IPS-18c (cell line): ENCODE results near the gene ATP1B2.
"Not testable (repeated sequence)": the region's sequence is repeated elsewhere in the genome, so short reads cannot be mapped to it uniquely, and the experiment has no call there.

Source experiments
- H3K4me3 ChIP-seq: 2 replicates; pipeline ENCODE4 v1.7.0; 2013; ENCODE audit warnings: low read depth, mild to moderate bottlenecking, low read length, moderate library complexity; ENCODE audit not compliant: insufficient read depth
- H3K9me3 ChIP-seq: one replicate; pipeline ENCODE4 v1.6.1; 2013; ENCODE audit warnings: mild to moderate bottlenecking, low read length, moderate library complexity; ENCODE audit not compliant: control insufficient read depth, insufficient read depth

Gene ATP1B2, protein sequence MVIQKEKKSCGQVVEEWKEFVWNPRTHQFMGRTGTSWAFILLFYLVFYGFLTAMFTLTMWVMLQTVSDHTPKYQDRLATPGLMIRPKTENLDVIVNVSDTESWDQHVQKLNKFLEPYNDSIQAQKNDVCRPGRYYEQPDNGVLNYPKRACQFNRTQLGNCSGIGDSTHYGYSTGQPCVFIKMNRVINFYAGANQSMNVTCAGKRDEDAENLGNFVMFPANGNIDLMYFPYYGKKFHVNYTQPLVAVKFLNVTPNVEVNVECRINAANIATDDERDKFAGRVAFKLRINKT

DNA sequence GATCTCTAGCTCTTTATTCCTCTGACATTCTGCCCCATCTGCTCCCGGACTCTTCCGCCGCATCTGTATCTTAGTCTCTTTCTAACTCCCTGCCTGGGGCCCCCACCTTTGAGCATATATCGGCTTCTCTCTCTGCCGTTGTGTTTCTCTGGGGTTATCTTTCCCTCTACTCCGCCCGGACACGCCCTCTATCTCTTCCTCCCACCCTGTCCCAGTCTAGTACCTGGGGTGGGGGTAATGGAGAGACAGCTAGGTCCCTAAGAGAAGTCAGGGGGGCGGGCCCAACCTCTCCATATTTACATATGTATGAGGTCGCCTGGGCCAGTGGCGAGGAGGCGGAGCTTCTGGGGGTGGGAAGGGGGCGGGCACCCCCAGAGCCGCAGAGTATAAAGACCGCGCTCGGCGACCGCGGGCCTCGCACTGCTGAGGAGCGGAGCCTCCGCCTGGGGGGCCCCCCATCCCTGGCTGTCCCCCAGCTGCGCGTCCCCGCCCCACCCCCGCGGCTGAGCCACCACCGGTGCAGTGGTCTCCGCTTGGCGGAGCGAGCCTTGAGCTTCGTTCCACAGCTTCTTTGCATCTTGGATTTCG lies at the start of gene ATP1B2:
Gene ATP1B2, plus strand, starts transcription at position 418 of the 588 bp plus-strand sequence. CDS start 593 bp downstream, outside the sequence.
- peak within 1 kb of the TSS; percentile 67 for H3K4me3 ChIP-seq
- H3K9me3 ChIP-seq: no peaks in the 10 kb centered on the region

- H3K4me3 ChIP-seq: no peak overlapping the region
- H3K9me3 ChIP-seq: no peaks in the 10 kb centered on the region
Measured at GRCh38 chr17:7606280-7606679, 44.4 kb upstream of the ATP1B2 start.

DNA sequence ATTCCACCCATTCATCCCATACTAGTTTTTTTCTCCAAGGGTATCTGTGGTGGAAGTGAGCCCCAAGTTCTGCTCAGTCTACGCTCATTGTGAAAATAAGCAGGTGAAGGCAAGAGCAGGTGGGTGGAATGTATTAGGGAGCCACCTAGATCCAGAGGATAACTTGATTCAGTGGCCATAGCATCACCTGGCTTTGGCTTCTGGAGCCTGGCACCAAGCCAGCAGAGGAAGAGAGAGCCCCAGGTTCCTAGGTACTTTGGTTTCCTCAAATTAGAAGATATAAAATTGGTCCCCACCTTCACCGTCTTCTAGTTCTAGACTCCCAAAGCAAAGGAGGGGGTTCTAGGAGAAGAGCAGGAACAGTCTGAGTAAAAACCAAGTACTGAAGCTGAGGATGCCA lies 40.1 kb upstream of the ATP1B2 start:
- Histone ChIP-seq H3K9me3 (no peaks in the 10 kb centered on the region), H3K4me3 (no peak overlapping the region)

- Histone ChIP-seq H3K4me3 (no peak overlapping the region; the same call in 1 of the 2 replicates), H3K9me3 (no peaks in the 10 kb centered on the region)
Measured at GRCh38 chr17:7611635-7612293, 39.0 kb upstream of the ATP1B2 start.

- no peaks in the 10 kb centered on the region for H3K9me3 ChIP-seq
- no peak overlapping the region for H3K4me3 ChIP-seq
Measured at GRCh38 chr17:7612294-7612640, 38.5 kb upstream of the ATP1B2 start.

DNA sequence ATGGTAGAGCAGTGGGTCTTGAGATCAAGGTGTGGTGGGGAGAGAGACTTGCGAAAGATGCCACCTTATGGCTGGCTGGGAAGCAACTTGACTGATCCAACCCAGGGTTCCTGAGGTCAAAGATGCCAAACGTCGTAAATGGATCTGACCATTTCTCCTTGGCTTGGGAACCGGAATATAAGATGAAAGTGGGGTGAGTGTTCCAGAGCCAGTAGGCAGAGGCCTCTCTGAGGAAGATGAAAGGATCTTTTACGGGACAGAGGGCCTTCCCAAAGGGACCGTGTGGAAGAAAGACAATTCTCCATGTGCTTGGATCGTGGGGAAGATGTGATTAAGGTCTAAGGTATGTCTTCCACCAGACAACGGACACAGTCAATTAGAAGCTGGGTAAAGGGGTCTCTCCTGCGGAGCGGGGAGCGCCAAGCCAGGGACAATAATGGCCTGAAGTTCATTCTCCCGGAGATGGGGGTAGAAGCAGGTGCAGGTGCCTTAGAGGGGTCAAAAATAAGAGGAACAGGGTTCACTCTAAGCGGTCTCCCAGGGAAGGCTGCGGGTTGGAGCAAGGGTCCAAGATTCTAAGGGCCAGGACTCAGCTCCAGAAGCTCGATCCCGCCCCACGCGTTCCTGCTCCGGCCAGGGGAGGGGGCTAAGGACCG lies 36.8 kb upstream of the ATP1B2 start:
- H3K4me3 ChIP-seq: peak overlapping the region; percentile 87
- no peaks in the 10 kb centered on the region for H3K9me3 ChIP-seq

GRCh38 chr17:7614425-7615264 lies 36.1 kb upstream of the ATP1B2 start, which contains the start of gene FXR2:
FXR2 (minus strand) TSS chr17:7614897; CDS start chr17:7614532, 365 bp downstream.
- peak within 1 kb of the TSS; percentile 87 for H3K4me3 ChIP-seq
- H3K9me3 ChIP-seq: no peaks in the 10 kb centered on the region

DNA sequence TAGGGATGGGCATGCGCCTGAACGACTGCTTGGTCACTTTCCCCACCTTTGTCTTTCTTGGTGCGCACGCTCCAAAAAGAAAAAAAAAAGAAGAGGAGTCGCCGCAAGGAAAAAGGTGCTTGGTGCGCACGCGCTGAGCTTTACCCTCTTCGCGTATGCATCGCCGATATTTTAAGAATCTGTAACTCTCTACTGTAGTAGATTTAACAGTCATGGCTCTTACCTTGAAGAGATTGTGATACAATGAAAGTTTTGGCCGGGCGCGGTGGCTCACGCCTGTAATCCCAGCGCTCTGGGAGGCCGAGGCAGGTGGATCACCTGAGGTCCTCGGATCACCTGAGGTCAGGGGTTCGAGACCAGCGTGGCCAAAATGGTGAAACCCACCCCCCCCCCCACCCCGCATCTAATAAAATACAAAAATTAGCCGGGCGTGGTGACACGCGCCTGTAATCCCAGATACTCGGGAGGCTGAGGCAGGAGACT lies 35.4 kb upstream of the ATP1B2 start:
- H3K9me3 ChIP-seq: no peaks in the 10 kb centered on the region
- peak overlapping the region; percentile 2; the same call in 1 of the 2 replicates for H3K4me3 ChIP-seq

DNA sequence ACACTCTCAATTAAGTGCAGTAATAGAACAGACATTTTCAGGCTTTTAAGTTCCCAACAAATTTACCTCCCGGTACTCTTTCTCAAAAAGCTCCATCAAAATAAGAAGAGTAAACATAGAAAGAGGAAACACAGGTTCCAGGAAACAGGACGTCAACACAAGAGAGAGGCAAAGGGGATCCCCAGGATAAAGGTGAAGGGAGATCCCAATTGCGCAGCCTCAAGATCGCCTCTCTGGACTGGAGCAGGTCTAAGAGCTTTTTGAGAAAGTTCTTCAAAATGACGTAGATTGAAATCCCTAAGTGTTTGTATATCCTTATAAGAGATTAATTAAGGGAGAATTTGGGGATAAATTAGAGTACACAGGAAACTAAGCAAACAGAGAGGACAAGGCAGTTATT lies 32.1 kb upstream of the ATP1B2 start:
- H3K4me3 ChIP-seq: no peak overlapping the region
- no peaks in the 10 kb centered on the region for H3K9me3 ChIP-seq

- no peak overlapping the region for H3K4me3 ChIP-seq
- no peaks in the 10 kb centered on the region for H3K9me3 ChIP-seq
Measured at GRCh38 chr17:7620835-7621234, 29.9 kb upstream of the ATP1B2 start.

GRCh38 chr17:7623661-7624060 lies 27.1 kb upstream of the ATP1B2 start:
- Histone ChIP-seq H3K4me3 (no peak overlapping the region), H3K9me3 (no peaks in the 10 kb centered on the region)

DNA sequence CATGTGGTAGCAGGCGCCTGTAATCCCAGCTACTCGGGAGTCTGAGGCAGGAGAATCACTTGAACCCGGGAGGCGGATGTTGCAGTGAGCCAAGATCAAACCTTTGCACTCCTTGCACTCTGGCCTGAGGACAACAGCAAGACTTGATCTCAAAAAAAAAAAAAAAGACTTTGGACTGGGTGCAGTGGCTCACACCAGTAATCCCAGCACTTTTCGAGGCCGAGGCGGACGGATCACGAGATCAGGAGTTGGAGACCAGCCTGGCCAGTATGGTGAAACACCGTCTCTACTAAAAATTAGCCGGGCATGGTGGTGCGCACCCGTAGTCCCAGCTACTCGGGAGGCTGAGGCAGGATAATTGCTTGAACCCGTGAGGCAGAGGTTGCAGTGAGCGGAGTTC lies 25.0 kb upstream of the ATP1B2 start:
- not testable (repeated sequence) for H3K9me3 ChIP-seq, H3K4me3 ChIP-seq

DNA sequence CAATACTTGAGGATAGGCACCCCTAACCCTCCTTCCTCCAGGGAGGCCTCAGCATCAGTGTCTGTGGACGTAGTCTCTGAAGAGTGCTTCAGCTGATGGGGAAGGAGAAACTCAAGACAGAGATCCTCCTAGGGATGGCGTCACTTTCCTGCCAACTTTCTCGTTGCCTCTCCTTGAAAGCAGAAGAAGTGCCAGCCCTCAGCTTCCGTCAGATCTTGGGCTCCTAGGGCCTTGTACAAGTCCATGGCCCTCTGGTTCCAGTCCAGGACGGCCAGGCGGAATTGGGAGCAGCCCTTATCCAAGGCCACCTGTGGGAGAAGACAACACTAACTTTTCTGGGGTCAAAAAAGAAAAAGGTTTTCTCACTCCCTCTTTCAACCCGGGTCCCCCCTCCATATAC lies 24.4 kb upstream of the ATP1B2 start:
- H3K4me3 ChIP-seq: peak overlapping the region; percentile 94
- no peaks in the 10 kb centered on the region for H3K9me3 ChIP-seq

DNA sequence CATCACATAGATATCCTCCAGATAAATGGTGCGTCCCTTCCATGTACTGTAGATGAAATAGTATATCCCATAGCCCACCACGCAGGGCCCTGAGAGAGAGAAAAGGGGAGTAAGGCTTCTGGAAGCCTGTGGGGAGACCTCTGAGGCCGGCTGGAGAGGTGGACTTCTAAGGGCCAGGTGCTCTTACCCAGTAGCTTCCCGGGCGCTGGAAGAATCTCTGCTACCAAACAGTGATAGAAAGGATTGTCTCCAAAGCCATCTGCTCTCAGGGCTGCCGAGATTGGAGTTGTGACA lies 23.8 kb upstream of the ATP1B2 start:
- H3K9me3 ChIP-seq: no peaks in the 10 kb centered on the region
- peak overlapping the region; percentile 94 for H3K4me3 ChIP-seq

DNA sequence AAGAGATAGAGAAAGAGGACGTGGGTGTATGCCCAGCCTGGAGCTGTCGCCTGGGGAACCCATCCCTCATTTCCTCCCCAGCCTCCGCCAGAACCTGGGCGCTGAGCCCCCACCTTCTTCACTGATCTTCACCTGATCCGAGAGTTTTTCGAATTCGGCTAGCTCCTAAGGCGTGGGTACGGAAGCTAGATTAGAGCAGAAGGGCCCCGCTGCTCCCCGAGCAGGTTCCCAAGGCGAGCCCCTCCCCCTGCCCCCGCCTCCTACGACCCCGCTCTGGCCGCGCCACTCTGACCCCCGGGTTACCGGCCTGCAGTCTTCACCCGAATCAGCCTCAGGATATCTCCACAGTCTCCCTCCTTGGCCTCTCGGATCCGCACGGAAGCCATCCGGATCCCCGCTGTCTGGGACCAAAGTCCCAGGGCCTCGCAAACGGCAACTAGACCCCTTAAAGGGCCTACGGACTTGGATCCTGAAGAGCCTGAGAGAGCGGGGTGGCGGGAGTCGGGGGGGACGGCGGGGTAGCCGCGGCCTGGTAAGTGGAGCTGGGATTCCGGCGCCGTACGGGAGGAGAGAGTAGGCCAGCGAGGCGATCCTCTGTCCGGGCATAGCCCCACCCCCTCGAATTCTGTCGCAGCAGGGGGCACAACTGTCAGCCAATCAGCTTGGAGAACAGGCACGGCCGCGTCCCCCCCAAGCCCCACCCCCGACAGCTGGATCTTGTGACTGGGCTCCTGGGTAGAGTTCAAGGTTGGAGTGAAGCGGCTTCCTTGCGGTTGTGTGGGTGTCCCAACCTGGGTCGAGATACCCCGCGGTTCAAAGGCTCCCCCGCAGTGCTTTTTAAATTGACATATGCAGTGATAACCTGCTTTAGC lies 23.2 kb upstream of the ATP1B2 start, which contains the start of gene SAT2:
Gene SAT2, minus strand, starts transcription at position 572 of the 872 bp plus-strand sequence. Its CDS starts 186 bp downstream, at position 386.
- Histone ChIP-seq H3K9me3 (no peaks in the 10 kb centered on the region), H3K4me3 (peak within 1 kb of the TSS; percentile 94)

GRCh38 chr17:7629939-7630571 lies 20.7 kb upstream of the ATP1B2 start, which contains the start of gene SHBG:
SHBG (plus strand) TSS chr17:7630135; CDS start chr17:7630173, 38 bp downstream.
- Histone ChIP-seq H3K9me3 (no peaks in the 10 kb centered on the region), H3K4me3 (no peak within 1 kb of the TSS; the same call in 1 of the 2 replicates)
